ENCODE results near the gene MRPL51.
"Not testable (repeated sequence)": the region's sequence is repeated elsewhere in the genome, so short reads cannot be mapped to it uniquely, and the experiment has no call there.

Gene MRPL51

GRCh38 chr12:6488240-6488639, 4.8 kb downstream of the MRPL51 start:
- DNase-seq (ENCODE audit: low read depth) = no peak

DNA sequence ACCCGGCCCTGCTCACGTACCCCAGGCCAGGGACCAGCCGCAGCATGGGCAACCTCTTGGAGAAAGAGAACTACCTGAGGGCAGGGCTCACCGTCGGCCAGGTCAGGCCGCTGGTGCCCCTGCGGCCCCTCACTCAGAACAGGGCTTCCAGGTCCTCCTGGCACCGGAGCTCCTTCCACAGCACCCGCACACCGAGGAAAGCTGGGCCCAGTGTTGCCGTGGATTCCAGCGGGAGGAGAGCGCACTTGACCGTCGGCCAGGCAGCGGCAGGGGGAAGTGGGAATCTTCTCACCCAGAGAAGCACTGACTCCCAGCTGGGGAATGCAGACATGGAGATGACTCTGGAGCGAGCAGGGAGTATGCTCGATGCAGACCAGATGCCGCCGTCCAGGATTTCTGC, 14.6 kb downstream of the MRPL51 start:
- DNase-seq (ENCODE audit: low read depth) = no peak

DNA sequence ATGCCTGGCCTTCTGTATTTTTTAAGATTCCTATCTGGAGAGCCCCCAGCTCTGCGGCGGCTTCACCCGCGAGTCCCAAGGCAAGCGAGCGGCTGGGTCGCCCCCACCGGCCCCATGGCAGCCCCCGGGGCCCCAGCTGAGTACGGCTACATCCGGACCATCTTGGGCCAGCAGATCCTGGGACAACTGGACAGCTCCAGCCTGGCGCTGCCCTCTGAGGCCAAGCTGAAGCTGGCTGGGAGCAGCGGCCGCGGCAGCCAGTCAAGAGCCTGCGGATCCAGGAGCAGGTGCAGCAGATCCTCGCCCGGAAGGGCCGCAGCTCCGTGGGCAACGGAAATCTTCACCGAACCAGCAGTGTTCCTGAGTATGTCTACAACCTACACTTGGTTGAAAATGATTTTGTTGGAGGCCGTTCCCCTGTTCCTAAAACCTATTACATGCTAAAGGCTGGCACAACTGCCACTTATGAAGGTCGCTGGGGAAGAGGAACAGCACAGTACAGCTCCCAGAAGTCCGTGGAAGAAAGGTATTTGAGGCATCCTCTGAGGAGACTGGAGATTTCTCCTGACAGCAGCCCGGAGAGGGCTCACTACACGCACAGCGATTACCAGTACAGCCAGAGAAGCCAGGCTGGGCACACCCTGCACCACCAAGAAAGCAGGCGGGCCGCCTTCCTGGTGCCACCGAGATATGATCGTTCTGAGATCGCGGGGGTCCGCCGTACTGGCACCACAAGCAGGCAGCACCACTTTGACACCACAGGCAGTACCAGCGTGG, 15.3 kb downstream of the MRPL51 start:
- not testable (repeated sequence) for DNase-seq (ENCODE audit: low read depth)

GRCh38 chr12:6476489-6476888, 16.6 kb downstream of the MRPL51 start:
- no peak for DNase-seq (ENCODE audit: low read depth)

DNA sequence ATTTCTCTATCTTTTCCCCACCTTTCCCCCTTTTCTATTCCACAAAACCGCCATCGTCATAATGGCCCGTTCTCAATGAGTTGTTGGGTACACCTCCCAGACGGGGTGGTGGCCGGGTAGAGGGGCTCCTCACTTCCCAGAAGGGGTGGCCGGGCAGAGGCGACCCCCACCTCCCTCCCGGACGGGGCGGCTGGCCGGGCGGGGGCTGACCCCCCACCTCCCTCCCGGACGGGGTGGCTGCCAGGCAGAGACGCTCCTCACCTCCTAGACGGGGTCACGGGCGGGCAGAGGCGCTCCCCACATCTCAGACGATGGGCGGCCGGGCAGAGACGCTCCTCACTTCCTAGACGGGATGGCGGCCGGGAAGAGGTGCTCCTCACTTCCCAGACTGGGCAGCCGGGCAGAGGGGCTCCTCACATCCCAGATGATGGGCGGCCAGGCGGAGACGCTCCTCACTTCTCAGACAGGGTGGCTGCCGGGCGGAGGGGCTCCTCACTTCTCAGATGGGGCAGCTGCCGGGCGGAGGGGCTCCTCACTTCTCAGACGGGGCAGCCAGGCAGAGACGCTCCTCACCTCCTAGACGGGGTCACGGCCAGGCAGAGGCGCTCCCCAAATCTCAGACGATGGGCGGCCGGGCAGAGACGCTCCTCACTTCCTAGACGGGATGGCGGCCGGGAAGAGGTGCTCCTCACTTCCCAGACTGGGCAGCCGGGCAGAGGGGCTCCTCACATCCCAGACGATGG, 17.7 kb downstream of the MRPL51 start:
- not testable (repeated sequence) for DNase-seq (ENCODE audit: low read depth)

GRCh38 chr12:6472491-6472890, 20.6 kb downstream of the MRPL51 start:
- no peak for DNase-seq (ENCODE audit: low read depth)

DNA sequence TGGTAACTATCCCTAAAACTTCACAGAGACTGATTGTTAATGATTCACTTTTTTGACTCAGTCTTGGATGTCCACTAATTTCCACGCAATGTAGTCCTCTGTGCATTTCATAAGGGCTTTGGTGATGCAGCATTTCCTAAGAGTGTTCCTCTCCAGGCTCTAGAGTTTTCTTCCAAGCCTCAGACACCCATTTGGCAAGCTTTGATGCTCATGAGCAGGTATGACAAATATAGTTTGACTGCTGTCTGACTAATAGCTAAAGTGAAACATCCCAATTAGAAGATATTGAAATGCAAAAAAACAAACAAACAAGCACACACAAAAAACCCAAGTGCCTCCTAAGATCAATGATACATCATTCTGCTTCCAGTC, 21.1 kb downstream of the MRPL51 start:
- no peak for DNase-seq (ENCODE audit: low read depth)

DNA sequence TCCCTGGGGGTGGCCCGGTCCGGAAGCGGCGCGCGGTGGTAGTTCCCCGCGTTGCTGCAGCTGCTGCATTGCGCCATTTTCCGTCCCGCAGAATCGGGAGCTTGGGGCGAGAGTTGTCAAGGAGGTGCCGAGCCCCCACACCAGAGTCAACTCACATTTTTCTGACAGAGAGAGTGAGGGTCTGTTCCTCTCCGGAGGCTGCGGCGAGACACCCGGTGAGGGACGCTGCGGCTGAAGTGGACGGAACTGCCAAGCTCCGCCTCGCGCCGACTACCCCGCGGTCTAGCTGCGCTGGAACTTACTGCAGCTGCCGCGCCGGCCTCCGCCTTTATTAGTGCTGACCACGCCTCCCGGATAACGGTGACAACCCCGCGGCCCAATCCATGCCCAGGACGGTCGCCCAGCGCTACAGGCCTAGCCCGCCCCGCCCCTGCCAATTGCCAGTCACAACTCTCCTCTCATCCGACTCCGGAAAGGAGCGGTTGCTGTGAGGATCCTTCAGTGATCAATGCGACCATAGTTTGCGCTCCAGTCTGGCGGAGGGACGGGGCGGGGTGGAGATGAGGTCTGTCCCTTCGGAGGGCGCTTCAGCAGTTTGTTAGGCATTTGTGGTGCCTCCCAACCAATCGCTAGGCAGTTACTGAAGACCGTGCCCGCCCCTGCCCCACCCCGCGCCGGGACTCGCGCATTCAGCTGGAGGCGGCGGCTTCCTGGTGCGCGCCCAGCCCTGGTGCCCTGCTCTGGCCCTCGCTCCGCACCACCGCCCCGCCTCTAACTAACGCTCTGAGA, 22.5 kb downstream of the MRPL51 start, which contains the start of gene VAMP1:
Gene VAMP1 (minus strand): TSS at position 303 of the 789 bp plus-strand sequence. CDS start 146 bp downstream, at position 157.
- DNase-seq (ENCODE audit: low read depth) = peak; percentile 95

- DNase-seq (ENCODE audit: low read depth) = no peak
Observed at GRCh38 chr12:6469609-6470374, 23.3 kb downstream of the MRPL51 start.

GRCh38 chr12:6469092-6469491, 24.0 kb downstream of the MRPL51 start:
- no peak for DNase-seq (ENCODE audit: low read depth)

- no peak for DNase-seq (ENCODE audit: low read depth)
Observed at GRCh38 chr12:6468283-6468575, 24.8 kb downstream of the MRPL51 start.

GRCh38 chr12:6467571-6468282, 25.3 kb downstream of the MRPL51 start:
- DNase-seq (ENCODE audit: low read depth) = not testable (repeated sequence)

DNA sequence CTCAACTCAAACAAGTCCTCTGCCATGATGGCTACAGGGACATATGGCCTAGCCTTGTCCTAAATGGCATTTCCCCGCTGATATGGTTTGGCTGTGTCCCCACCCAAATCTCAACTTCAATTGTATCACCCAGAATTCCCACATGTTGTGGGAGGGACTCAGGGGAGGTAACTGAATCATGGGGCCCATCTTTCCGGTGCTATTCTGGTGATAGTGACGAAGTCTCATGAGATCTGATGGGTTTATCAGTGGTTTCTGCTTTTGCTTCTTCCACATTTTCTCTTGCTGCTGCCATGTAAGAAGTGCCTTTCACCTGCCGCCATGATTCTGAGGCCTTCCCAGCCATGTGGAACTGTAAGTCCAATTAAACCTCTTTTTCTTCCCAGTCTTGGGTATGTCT, 26.3 kb downstream of the MRPL51 start:
- DNase-seq (ENCODE audit: low read depth) = not testable (repeated sequence)

GRCh38 chr12:6466184-6466573, 26.9 kb downstream of the MRPL51 start:
- DNase-seq (ENCODE audit: low read depth) = no peak

- no peak for DNase-seq (ENCODE audit: low read depth)
Observed at GRCh38 chr12:6465467-6466183, 27.4 kb downstream of the MRPL51 start.

GRCh38 chr12:6464531-6464930, 28.5 kb downstream of the MRPL51 start:
- no peak for DNase-seq (ENCODE audit: low read depth)

DNA sequence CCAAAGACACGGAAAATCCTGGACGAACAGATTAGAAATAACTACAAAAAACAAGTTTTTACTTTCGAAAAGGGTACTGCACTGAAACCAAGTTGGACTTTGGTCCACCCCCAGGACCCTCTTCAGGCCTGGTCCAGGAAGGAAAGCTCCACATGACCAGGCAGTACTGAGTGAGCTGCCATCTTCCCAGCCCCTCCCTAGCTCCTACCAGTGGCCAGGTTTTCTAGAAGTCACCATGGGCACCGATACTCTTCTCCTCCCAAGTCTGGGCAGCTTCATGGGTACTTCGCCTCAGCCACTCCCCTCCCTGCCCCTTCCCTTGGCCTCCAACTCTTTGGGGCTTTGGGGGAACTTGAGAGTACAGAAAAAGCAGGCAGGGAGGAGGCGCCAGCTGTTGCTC, 29.2 kb downstream of the MRPL51 start:
- no peak for DNase-seq (ENCODE audit: low read depth)

GRCh38 chr12:6463216-6463615, 29.8 kb downstream of the MRPL51 start:
- DNase-seq (ENCODE audit: low read depth) = no peak

- no peak for DNase-seq (ENCODE audit: low read depth)
Observed at GRCh38 chr12:6462234-6462995, 30.6 kb downstream of the MRPL51 start.
